Central memory CD8-positive, alpha-beta T cell (primary cell): ENCODE data around the gene HTN1.
"Not testable (repeated sequence)": the region's sequence is repeated elsewhere in the genome, so short reads cannot be mapped to it uniquely, and the experiment has no call there.

Experiments used
- ATAC-seq: fragments of 150-1000 bp; cut with Tn5 transposase; replicated peaks from 2 replicates; pipeline ENCODE4 v1.10.0; 2022; ENCODE audit warnings: mild to moderate bottlenecking, moderate FRiP score, moderate number of reproducible peaks; ENCODE audit not compliant: poor library complexity, severe bottlenecking; ENCODE audit errors: extremely low read depth
- DNase-seq, 2 donors: peaks; one replicate each; pipeline ENCODE4 v3.0.0; 2021; ENCODE audit warnings: low spot score in 2 of 2
- H3K27ac Mint-ChIP-seq: one replicate; pipeline ENCODE4 v1.8.0; 2022; ENCODE audit warnings: low read depth, mild to moderate bottlenecking, moderate library complexity, mixed read lengths
- H3K27me3 Mint-ChIP-seq: one replicate; pipeline ENCODE4 v1.8.0; 2022; ENCODE audit warnings: mixed read lengths
- H3K36me3 Mint-ChIP-seq: one replicate; pipeline ENCODE4 v1.8.0; 2022; ENCODE audit warnings: mild to moderate bottlenecking, moderate library complexity, mixed read lengths; ENCODE audit not compliant: insufficient read depth
- H3K4me1 Mint-ChIP-seq: one replicate; pipeline ENCODE4 v1.8.0; 2022; ENCODE audit warnings: mixed read lengths
- H3K4me3 Mint-ChIP-seq: one replicate; pipeline ENCODE4 v1.8.0; 2022; ENCODE audit warnings: mild to moderate bottlenecking, moderate library complexity, mixed read lengths
- H3K9me3 Mint-ChIP-seq: one replicate; pipeline ENCODE4 v1.8.0; 2022; ENCODE audit warnings: mixed read lengths

Gene HTN1

GRCh38 chr4:70050138-70050537, at the start of gene HTN1:
Gene HTN1, plus strand, starts transcription at chr4:70050438. Its CDS starts 2,639 bp downstream, at chr4:70053077.
- H3K27me3 Mint-ChIP-seq, H3K27ac Mint-ChIP-seq, H3K9me3 Mint-ChIP-seq, DNase-seq, H3K4me3 Mint-ChIP-seq, H3K36me3 Mint-ChIP-seq, H3K4me1 Mint-ChIP-seq, ATAC-seq: not testable (repeated sequence)

GRCh38 chr4:70000711-70001110, 49.5 kb upstream of the HTN1 start:
- no peak overlapping the region for H3K27ac Mint-ChIP-seq
- no peaks in the 10 kb centered on the region for H3K4me1 Mint-ChIP-seq
- no peak overlapping the region for H3K4me3 Mint-ChIP-seq
- H3K27me3 Mint-ChIP-seq: no peaks in the 10 kb centered on the region
- H3K36me3 Mint-ChIP-seq: no peaks in the 10 kb centered on the region
- ATAC-seq (no peak), DNase-seq (no peak)
- peaks cover 5% of the 10 kb centered on the region for H3K9me3 Mint-ChIP-seq

GRCh38 chr4:70002507-70002906, 47.7 kb upstream of the HTN1 start:
- Mint-ChIP-seq H3K4me3 (no peak overlapping the region), H3K27ac (no peak overlapping the region), H3K36me3 (no peaks in the 10 kb centered on the region), H3K4me1 (no peaks in the 10 kb centered on the region), H3K9me3 (peaks cover 5% of the 10 kb centered on the region), H3K27me3 (no peaks in the 10 kb centered on the region)
- ATAC-seq (no peak), DNase-seq (no peak)

GRCh38 chr4:70008771-70009170, 41.5 kb upstream of the HTN1 start:
- DNase-seq (no peak), ATAC-seq (no peak)
- Mint-ChIP-seq H3K36me3 (no peaks in the 10 kb centered on the region), H3K4me1 (no peaks in the 10 kb centered on the region), H3K27me3 (no peaks in the 10 kb centered on the region), H3K27ac (no peak overlapping the region), H3K4me3 (no peak overlapping the region), H3K9me3 (peaks cover 26% of the 10 kb centered on the region)

GRCh38 chr4:70019006-70019405, 31.2 kb upstream of the HTN1 start:
- H3K4me3 Mint-ChIP-seq, H3K4me1 Mint-ChIP-seq, H3K27me3 Mint-ChIP-seq, H3K27ac Mint-ChIP-seq, H3K36me3 Mint-ChIP-seq, DNase-seq, ATAC-seq: not testable (repeated sequence)
- H3K9me3 Mint-ChIP-seq: peaks cover 14% of the 10 kb centered on the region

GRCh38 chr4:70023218-70023617, 27.0 kb upstream of the HTN1 start:
- Mint-ChIP-seq H3K4me1 (no peaks in the 10 kb centered on the region), H3K9me3 (peaks cover 8% of the 10 kb centered on the region), H3K27me3 (no peaks in the 10 kb centered on the region), H3K4me3 (no peak overlapping the region), H3K36me3 (peaks cover 1% of the 10 kb centered on the region), H3K27ac (no peak overlapping the region)
- no peak for ATAC-seq
- DNase-seq: no peak

- no peaks in the 10 kb centered on the region for H3K4me1 Mint-ChIP-seq
- ATAC-seq (no peak), DNase-seq (no peak)
- peaks cover 13% of the 10 kb centered on the region for H3K9me3 Mint-ChIP-seq
- H3K4me3 Mint-ChIP-seq: no peak overlapping the region
- H3K36me3 Mint-ChIP-seq: peaks cover 1% of the 10 kb centered on the region
- no peak overlapping the region for H3K27ac Mint-ChIP-seq
- H3K27me3 Mint-ChIP-seq: no peaks in the 10 kb centered on the region
These were observed 23.2 kb upstream of the HTN1 start for GRCh38 chr4:70027011-70027410.

GRCh38 chr4:70028159-70028558, 22.1 kb upstream of the HTN1 start, which contains the start of gene HTN3:
Gene HTN3, plus strand, starts transcription at chr4:70028459. Its CDS starts 2,282 bp downstream, at chr4:70030741.
- not testable (repeated sequence) for H3K27me3 Mint-ChIP-seq, H3K4me3 Mint-ChIP-seq, ATAC-seq, H3K36me3 Mint-ChIP-seq, DNase-seq, H3K27ac Mint-ChIP-seq, H3K4me1 Mint-ChIP-seq
- H3K9me3 Mint-ChIP-seq: peaks cover 14% of the 10 kb centered on the region

GRCh38 chr4:70037559-70037958, 12.7 kb upstream of the HTN1 start:
- not testable (repeated sequence) for DNase-seq, H3K4me1 Mint-ChIP-seq, H3K36me3 Mint-ChIP-seq, H3K27ac Mint-ChIP-seq, H3K4me3 Mint-ChIP-seq, ATAC-seq, H3K27me3 Mint-ChIP-seq
- H3K9me3 Mint-ChIP-seq: peaks cover 25% of the 10 kb centered on the region

GRCh38 chr4:70039928-70040327, 10.3 kb upstream of the HTN1 start:
- H3K4me3 Mint-ChIP-seq, H3K4me1 Mint-ChIP-seq, DNase-seq, H3K27me3 Mint-ChIP-seq, ATAC-seq, H3K27ac Mint-ChIP-seq, H3K36me3 Mint-ChIP-seq: not testable (repeated sequence)
- H3K9me3 Mint-ChIP-seq: peaks cover 16% of the 10 kb centered on the region

- no peak for DNase-seq
- no peak overlapping the region for H3K4me3 Mint-ChIP-seq
- no peak for ATAC-seq
- no peak overlapping the region for H3K27ac Mint-ChIP-seq
- no peaks in the 10 kb centered on the region for H3K36me3 Mint-ChIP-seq
- H3K9me3 Mint-ChIP-seq: peaks cover 16% of the 10 kb centered on the region
- H3K27me3 Mint-ChIP-seq: no peaks in the 10 kb centered on the region
- no peaks in the 10 kb centered on the region for H3K4me1 Mint-ChIP-seq
These were observed 8.5 kb upstream of the HTN1 start for GRCh38 chr4:70041652-70042286.

GRCh38 chr4:70056534-70056933, 6.3 kb downstream of the HTN1 start:
- H3K9me3 Mint-ChIP-seq: peaks cover 18% of the 10 kb centered on the region
- H3K4me3 Mint-ChIP-seq, H3K36me3 Mint-ChIP-seq, H3K4me1 Mint-ChIP-seq, DNase-seq, ATAC-seq, H3K27me3 Mint-ChIP-seq, H3K27ac Mint-ChIP-seq: not testable (repeated sequence)

GRCh38 chr4:70057651-70058050, 7.4 kb downstream of the HTN1 start:
- peaks cover 2% of the 10 kb centered on the region for H3K36me3 Mint-ChIP-seq
- DNase-seq (no peak), ATAC-seq (no peak)
- H3K9me3 Mint-ChIP-seq: peaks cover 12% of the 10 kb centered on the region
- H3K27ac Mint-ChIP-seq: no peak overlapping the region
- H3K4me3 Mint-ChIP-seq: no peak overlapping the region
- H3K27me3 Mint-ChIP-seq: no peaks in the 10 kb centered on the region
- no peaks in the 10 kb centered on the region for H3K4me1 Mint-ChIP-seq
